Neural cell (in vitro differentiated cells): Measurements from ENCODE around the gene CTDNEP1.

Experiments used
- CTCF ChIP-seq: fragments of 450-650 bp; IDR thresholded peaks from 2 replicates; pipeline ENCODE4 v1.5.1; 2014; ENCODE audit warnings: antibody characterized with exemption, mild to moderate bottlenecking, moderate library complexity; ENCODE audit not compliant: poor library complexity, severe bottlenecking
- EP300 ChIP-seq: fragments of 450-650 bp; conservative IDR thresholded peaks from 2 replicates; pipeline ENCODE4 v1.6.1; 2014; ENCODE audit warnings: antibody characterized with exemption, mild to moderate bottlenecking, moderate library complexity; ENCODE audit not compliant: poor library complexity, severe bottlenecking
- EZH2 ChIP-seq: fragments of 200-600, 300-800 bp; shearing (Covaris generic), sonication (generic); IDR thresholded peaks from 2 replicates; pipeline ENCODE4 v1.6.1; 2014; ENCODE audit warnings: antibody characterized with exemption, low read length, borderline replicate concordance, mild to moderate bottlenecking; ENCODE audit not compliant: insufficient read depth, poor library complexity, severe bottlenecking
- MXI1 ChIP-seq: fragments of 450-650 bp; conservative IDR thresholded peaks from 2 replicates; pipeline ENCODE4 v1.6.1; 2014; ENCODE audit warnings: antibody characterized with exemption, mild to moderate bottlenecking; ENCODE audit not compliant: poor library complexity, severe bottlenecking
- POLR2AphosphoS5 ChIP-seq: IDR thresholded peaks from 2 replicates; pipeline ENCODE4 v1.6.1; 2012
- SMC3 ChIP-seq: fragments of 450-650 bp; conservative IDR thresholded peaks from 2 replicates; pipeline ENCODE4 v1.6.1; 2014; ENCODE audit warnings: antibody characterized with exemption, mild to moderate bottlenecking, moderate library complexity; ENCODE audit not compliant: poor library complexity

DNA sequence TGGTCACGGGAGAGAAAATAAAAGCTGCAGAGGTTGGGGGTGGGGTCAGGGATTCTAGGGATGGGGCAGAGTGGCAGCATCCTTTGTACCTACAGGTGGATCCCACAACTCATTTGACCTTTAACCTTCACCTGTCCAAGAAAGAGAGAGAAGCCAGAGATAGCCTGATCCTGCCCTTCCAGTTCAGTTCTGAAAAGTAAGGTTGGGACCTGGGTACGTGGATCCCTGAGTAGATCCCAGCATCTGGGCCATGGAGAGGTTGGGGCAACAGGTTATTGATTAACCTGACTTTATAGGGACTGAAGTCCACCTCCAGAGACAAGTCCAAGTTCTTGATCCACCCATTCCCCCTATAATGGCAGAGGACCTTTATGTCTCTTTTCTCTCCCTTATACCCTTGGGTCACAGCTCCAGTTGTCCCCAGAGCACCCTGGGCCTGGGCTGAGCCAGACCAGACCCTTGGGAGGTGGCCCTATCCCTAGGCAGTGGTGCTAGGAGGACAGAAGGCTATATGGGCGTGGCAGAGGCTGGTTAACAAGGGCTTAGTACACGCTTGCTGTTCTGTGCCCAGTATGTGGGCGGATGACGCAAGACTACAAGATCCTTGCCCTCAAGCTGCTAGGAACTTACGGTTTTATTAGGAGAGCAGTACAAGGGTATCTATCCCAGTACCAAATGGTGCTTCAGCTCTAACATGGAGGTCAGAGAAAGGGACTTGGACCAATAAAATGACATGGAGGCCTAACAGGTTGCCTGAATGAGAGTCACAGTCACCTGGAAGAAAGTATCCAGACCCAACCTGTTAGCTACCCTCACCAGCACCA is 7.4 kb upstream of the CTDNEP1 start:
- no peak for TF ChIP-seq EP300
- TF ChIP-seq MXI1 = no peak
- no peak for TF ChIP-seq CTCF
- no peak for TF ChIP-seq SMC3
- no peak for TF ChIP-seq EZH2
- TF ChIP-seq POLR2AphosphoS5 = no peak
